CD14-positive monocyte (primary cell): ENCODE results near the gene CFAP74. TPM values are rescaled to one million over a fixed set of nuclear protein-coding genes. Genes with fewer than 3 reads are reported as not detected.

Source experiments
- DNase-seq, 3 donors: peaks; one replicate each; pipeline ENCODE4 v3.0.0-alpha.2; 2011 to 2022
- H2AFZ ChIP-seq: 2 replicates; pipeline ENCODE4 v1.6.0; 2012; ENCODE audit warnings: mild to moderate bottlenecking, low read depth, low read length, inconsistent platforms; ENCODE audit not compliant: insufficient read depth, poor library complexity, severe bottlenecking
- H3K27ac ChIP-seq, 2 donors: 1 replicate in 1 of 2; 2 replicates in 1 of 2; pipeline ENCODE4 v1.5.1; 2012 to 2013; ENCODE audit warnings: low read length in 2 of 2, control low read depth in 1 of 2, inconsistent platforms in 1 of 2, low read depth in 1 of 2, mild to moderate bottlenecking in 1 of 2
- H3K27me3 ChIP-seq, 2 donors: one replicate each; pipeline versions ENCODE4 v1.6.0 to v1.6.1; 2011 to 2013; ENCODE audit warnings: low read length in 2 of 2; ENCODE audit not compliant: control insufficient read depth in 2 of 2, insufficient read depth in 2 of 2
- H3K36me3 ChIP-seq, 2 donors: replicated peaks in 1 of 2; 1 replicate in 1 of 2; 2 replicates in 1 of 2; pipeline versions ENCODE4 v1.5.1 to v1.6.1; 2012 to 2013; ENCODE audit warnings: low read length in 2 of 2, control low read depth in 1 of 2, inconsistent platforms in 1 of 2, mild to moderate bottlenecking in 1 of 2; ENCODE audit not compliant: insufficient read depth in 2 of 2, control insufficient read depth in 1 of 2
- H3K4me1 ChIP-seq, 2 donors: 1 replicate in 1 of 2; 2 replicates in 1 of 2; pipeline versions ENCODE4 v1.5.1 to v1.6.1; 2012 to 2013; ENCODE audit warnings: low read length in 2 of 2, control low read depth in 1 of 2, inconsistent platforms in 1 of 2, mild to moderate bottlenecking in 1 of 2, moderate library complexity in 1 of 2; ENCODE audit not compliant: insufficient read depth in 2 of 2, control insufficient read depth in 1 of 2
- H3K4me2 ChIP-seq: replicated peaks from 2 replicates; pipeline ENCODE3; 2012; ENCODE audit warnings: low read length, moderate library complexity, mild to moderate bottlenecking; ENCODE audit not compliant: poor library complexity, severe bottlenecking; ENCODE audit errors: extremely low read depth
- H3K4me3 ChIP-seq, 3 experiments: fragments of 200-600 bp in 1 of 3; sonication (generic) in 1 of 3; replicated peaks in 1 of 3; 1 replicate in 2 of 3; 2 replicates in 1 of 3; pipeline ENCODE4 v1.5.1; 2011 to 2013; ENCODE audit warnings: low read length in 3 of 3, mild to moderate bottlenecking in 3 of 3, control low read depth in 2 of 3, low read depth in 2 of 3, inconsistent platforms in 1 of 3, moderate library complexity in 1 of 3
- H3K79me2 ChIP-seq: 2 replicates; pipeline ENCODE4 v1.6.0; 2012; ENCODE audit warnings: mild to moderate bottlenecking, control low read depth, inconsistent platforms, low read length, moderate library complexity; ENCODE audit not compliant: insufficient read depth
- H3K9ac ChIP-seq: 2 replicates; pipeline ENCODE4 v1.6.0; 2017; ENCODE audit warnings: low read length, mild to moderate bottlenecking; ENCODE audit not compliant: insufficient read depth, poor library complexity, severe bottlenecking
- H3K9me3 ChIP-seq, 2 donors: replicated peaks in 1 of 2; 1 replicate in 1 of 2; 2 replicates in 1 of 2; pipeline versions ENCODE4 v1.5.1 to v1.6.1; 2012 to 2013; ENCODE audit warnings: low read length in 2 of 2, control low read depth in 1 of 2; ENCODE audit not compliant: control insufficient read depth in 1 of 2, insufficient read depth in 1 of 2
- H4K20me1 ChIP-seq: 2 replicates; pipeline ENCODE4 v1.6.0; 2012; ENCODE audit warnings: mild to moderate bottlenecking, low read length, control low read depth, moderate library complexity; ENCODE audit not compliant: insufficient read depth
- H3K27ac Mint-ChIP-seq, 7 donors: one replicate each; pipeline ENCODE4 v1.8.0; 2020; ENCODE audit warnings: mild to moderate bottlenecking in 7 of 7, mixed read lengths in 7 of 7, moderate library complexity in 6 of 7, inconsistent platforms in 2 of 7
- H3K27me3 Mint-ChIP-seq, 3 donors: one replicate each; pipeline ENCODE4 v1.8.0; 2021 to 2022; ENCODE audit warnings: low read depth in 3 of 3, mild to moderate bottlenecking in 3 of 3, mixed read lengths in 3 of 3, moderate library complexity in 3 of 3, inconsistent platforms in 1 of 3
- H3K36me3 Mint-ChIP-seq, 2 donors: one replicate each; pipeline ENCODE4 v1.8.0; 2020; ENCODE audit warnings: mixed read lengths in 2 of 2, inconsistent platforms in 1 of 2, mild to moderate bottlenecking in 1 of 2
- H3K4me1 Mint-ChIP-seq: one replicate; pipeline ENCODE4 v1.8.0; 2020; ENCODE audit warnings: mild to moderate bottlenecking, mixed read lengths
- H3K4me3 Mint-ChIP-seq, 2 donors: one replicate each; pipeline ENCODE4 v1.8.0; 2020; ENCODE audit warnings: mild to moderate bottlenecking in 2 of 2, mixed read lengths in 2 of 2, moderate library complexity in 1 of 2
- H3K9me3 Mint-ChIP-seq, 7 donors: one replicate each; pipeline ENCODE4 v1.8.0; 2020 to 2022; ENCODE audit warnings: mixed read lengths in 7 of 7, mild to moderate bottlenecking in 6 of 7, moderate library complexity in 6 of 7, inconsistent platforms in 2 of 7
- WGBS: methylation state at CpG from one replicate; pipeline ENCODE4 v1.1.5; 2013; ENCODE audit warnings: missing lambda C conversion rate; ENCODE audit not compliant: insufficient coverage; 5-methylcytosine and 5-hydroxymethylcytosine counted together
- intact Hi-C, 2 donors: fragments of 100-400 bp; cut with micrococcal nuclease; formaldehyde crosslinking; loops; one replicate each; pipeline versions ENCODE4 v1.15.0 to v1.15.1; 2023
- polyA plus RNA-seq, 3 donors: library from polyadenylated mRNA; depleted of rRNA in 1 of 3; unstranded in 2 of 3; stranded (reverse) in 1 of 3; fragments of 300-500 nt in 2 of 3; fragments of >200 nt in 1 of 3; fragmentation: Illumina TruSeq in 2 of 3; gene quantifications; 1 replicate in 2 of 3; 2 replicates in 1 of 3; pipeline ENCODE4 v1.2.3, GENCODE V29; 2012 to 2021
- TF ChIP-seq, protein P1 (sequence below): fragments of 200-600 bp; IDR thresholded peaks from one replicate; pipeline ENCODE4 v1.8.0; 2022; ENCODE audit warnings: antibody characterized with exemption, mild to moderate bottlenecking

The CFAP74 gene
- polyA plus RNA-seq, 3 donors = not detected

DNA sequence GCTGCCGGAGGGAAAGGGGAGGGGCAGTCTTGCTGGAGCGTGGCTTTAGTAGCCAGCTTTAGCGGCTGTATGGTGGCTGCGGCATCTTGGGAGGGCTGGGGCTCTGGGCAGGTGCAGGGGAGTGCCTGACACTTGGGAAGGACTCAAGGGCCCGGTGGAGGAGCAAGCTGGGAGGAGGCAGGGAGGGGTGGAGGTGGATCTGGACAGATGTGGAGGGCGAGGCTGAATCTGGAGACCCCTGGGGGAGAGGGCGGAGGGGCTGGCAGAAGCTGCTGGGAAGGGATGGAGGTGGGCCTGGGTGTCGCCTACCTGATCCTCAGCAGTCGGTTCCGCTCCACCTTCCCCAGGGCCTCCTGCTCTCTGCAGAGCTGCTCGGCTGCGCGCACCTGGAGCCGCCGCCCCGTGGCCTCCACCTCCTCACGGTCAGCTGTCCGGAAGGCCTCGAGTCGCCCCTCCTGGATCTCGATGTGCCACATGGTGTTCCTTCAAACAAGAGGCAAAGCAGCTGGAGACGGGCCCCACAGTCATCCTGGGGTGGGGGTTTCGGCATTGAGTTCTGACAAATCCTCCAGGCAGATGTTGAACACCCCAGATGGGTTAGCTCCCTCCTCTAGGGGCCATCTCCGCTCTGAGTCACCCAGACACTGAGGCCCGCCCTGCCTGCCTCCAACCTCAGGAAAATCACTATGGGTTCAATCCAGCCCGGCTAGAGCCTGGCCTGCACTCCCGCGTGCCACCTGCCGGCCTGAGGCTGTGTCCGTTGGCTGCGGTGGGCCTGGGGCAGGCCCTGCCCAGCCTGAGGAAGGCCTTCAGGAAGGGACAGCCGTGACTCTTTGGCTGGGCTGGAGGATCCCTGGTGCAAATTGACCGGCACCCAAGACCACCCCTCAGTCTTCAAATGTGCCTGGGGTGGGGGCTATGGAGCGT lies 29.6 kb downstream of the CFAP74 start:
- H3K9me3 Mint-ChIP-seq = peaks cover 0 to 13% (median 7%) of the 10 kb centered on the region in 7 donors
- no peaks in the 10 kb centered on the region for H4K20me1 ChIP-seq

DNA sequence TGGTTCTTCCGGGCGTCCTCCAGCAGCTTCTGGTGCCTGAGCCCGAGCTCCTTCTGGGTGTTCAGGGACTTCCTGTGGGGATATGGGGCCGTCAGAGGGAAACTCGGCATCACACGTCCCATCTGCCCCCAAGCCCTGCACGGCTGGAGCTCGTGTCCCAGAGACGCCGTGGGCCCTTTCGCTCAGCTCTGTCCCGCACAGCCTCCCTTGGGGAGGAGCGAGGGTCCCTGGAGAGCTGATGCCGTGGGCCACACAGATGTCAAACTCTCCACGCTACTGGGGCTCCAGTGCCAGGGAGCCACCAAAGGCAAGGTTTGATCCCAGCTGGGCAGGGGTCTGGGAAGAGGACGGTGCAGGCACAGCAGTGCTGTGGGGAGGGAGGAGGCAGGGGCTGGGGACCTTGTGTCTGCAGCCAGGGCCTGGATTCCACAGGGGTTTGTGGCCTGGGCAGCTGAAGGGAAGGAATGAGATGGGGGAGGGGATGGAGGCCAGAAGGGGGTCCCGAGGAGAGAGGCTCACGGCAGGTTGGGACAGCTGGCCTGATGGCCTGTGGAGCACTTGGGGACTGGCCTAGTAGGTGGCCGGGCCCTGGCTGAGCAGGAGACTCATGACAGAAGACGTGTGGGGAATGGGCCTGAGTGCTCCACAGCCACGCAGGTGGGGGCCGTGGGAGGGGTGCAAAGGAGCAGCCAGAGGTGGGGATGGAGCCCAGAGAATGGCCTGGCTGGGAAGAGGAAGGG lies 30.4 kb downstream of the CFAP74 start:
- no peaks in the 10 kb centered on the region for H3K79me2 ChIP-seq
- H3K4me2 ChIP-seq = no peak overlapping the region
- H3K4me3 Mint-ChIP-seq = no peak overlapping the region
- 85% methylated on average over 20 of the region's 22 CpGs for WGBS
- no peak overlapping the region for H3K27ac Mint-ChIP-seq
- peaks cover 0 to 4% of the 10 kb centered on the region in 2 donors for H3K9me3 ChIP-seq
- H2AFZ ChIP-seq = no peak overlapping the region
- no peak overlapping the region for H3K9ac ChIP-seq
- H3K4me1 ChIP-seq = no peaks in the 10 kb centered on the region
- H3K9me3 Mint-ChIP-seq = peaks cover 0 to 9% (median 2%) of the 10 kb centered on the region in 7 donors
- H3K36me3 Mint-ChIP-seq = no peaks in the 10 kb centered on the region
- no peaks in the 10 kb centered on the region for H3K27me3 ChIP-seq
- H3K27me3 Mint-ChIP-seq = peaks cover 4 to 13% (median 7%) of the 10 kb centered on the region in 3 donors
- no peak for DNase-seq
- peaks cover 3% of the 10 kb centered on the region for H3K4me1 Mint-ChIP-seq
- H3K27ac ChIP-seq = no peak overlapping the region
- TF ChIP-seq, protein P1, sequence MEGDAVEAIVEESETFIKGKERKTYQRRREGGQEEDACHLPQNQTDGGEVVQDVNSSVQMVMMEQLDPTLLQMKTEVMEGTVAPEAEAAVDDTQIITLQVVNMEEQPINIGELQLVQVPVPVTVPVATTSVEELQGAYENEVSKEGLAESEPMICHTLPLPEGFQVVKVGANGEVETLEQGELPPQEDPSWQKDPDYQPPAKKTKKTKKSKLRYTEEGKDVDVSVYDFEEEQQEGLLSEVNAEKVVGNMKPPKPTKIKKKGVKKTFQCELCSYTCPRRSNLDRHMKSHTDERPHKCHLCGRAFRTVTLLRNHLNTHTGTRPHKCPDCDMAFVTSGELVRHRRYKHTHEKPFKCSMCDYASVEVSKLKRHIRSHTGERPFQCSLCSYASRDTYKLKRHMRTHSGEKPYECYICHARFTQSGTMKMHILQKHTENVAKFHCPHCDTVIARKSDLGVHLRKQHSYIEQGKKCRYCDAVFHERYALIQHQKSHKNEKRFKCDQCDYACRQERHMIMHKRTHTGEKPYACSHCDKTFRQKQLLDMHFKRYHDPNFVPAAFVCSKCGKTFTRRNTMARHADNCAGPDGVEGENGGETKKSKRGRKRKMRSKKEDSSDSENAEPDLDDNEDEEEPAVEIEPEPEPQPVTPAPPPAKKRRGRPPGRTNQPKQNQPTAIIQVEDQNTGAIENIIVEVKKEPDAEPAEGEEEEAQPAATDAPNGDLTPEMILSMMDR = no peak
- intact Hi-C loops = no loop called here
- H3K4me3 ChIP-seq = no peak overlapping the region
- no peaks in the 10 kb centered on the region for H3K36me3 ChIP-seq
- H4K20me1 ChIP-seq = no peaks in the 10 kb centered on the region

More for the DNA sequence above, 29.6 kb downstream of the CFAP74 start:
- Mint-ChIP-seq H3K27me3 (peaks cover 4 to 13% (median 8%) of the 10 kb centered on the region in 3 donors), H3K36me3 (no peaks in the 10 kb centered on the region), H3K4me1 (peaks cover 3% of the 10 kb centered on the region), H3K27ac (no peak overlapping the region), H3K4me3 (no peak overlapping the region)
- intact Hi-C loops = no loop called here
- no peaks in the 10 kb centered on the region for H3K27me3 ChIP-seq
- 91% methylated on average over 29 of the region's 34 CpGs for WGBS
- no peak overlapping the region for H3K4me3 ChIP-seq
- H3K79me2 ChIP-seq = no peaks in the 10 kb centered on the region
- TF ChIP-seq, protein P1 = no peak
- DNase-seq = no peak
- no peak overlapping the region for H2AFZ ChIP-seq
- H3K9ac ChIP-seq = no peak overlapping the region
- no peak overlapping the region for H3K4me2 ChIP-seq
- H3K36me3 ChIP-seq = no peaks in the 10 kb centered on the region
- no peaks in the 10 kb centered on the region for H3K4me1 ChIP-seq
- H3K9me3 ChIP-seq = peaks cover 0 to 8% of the 10 kb centered on the region in 2 donors
- H3K27ac ChIP-seq = no peak overlapping the region
